ENCODE results near the gene MAPRE3.

Gene MAPRE3

GRCh38 chr2:27050281-27050995 is 80.0 kb downstream of the MAPRE3 start:
- peaks cover 20 to 22% of the 10 kb centered on the region in 2 experiments for H3K36me3 ChIP-seq (ENCODE audit: control insufficient read depth in 1 of 2, insufficient read depth in 2 of 2, low read depth in 1 of 2, low read length in 2 of 2)
- H3K9ac ChIP-seq (ENCODE audit: low read length): peak overlapping the region; percentile 89
- H3K18ac ChIP-seq (ENCODE audit: low read depth in 1 of 2, low read length in 2 of 2): peak overlapping the region; percentile 23 to 82
- H3K4me1 ChIP-seq (ENCODE audit: control insufficient read depth, insufficient read depth, low read depth, low read length): peaks cover 10% of the 10 kb centered on the region
- H2BK5ac ChIP-seq (ENCODE audit: low read depth, low read length, poor library complexity, severe bottlenecking): no peak overlapping the region
- peak overlapping the region; percentile 15 for H2AFZ ChIP-seq (ENCODE audit: low read depth, low read length)
- H3K4ac ChIP-seq (ENCODE audit: low read depth in 1 of 2, low read length in 2 of 2): no peak overlapping the region
- DNase-seq: peak; percentile 98
- H3K79me1 ChIP-seq (replicated peaks; ENCODE audit: low read length, poor library complexity, severe bottlenecking): peaks cover 16% of the 10 kb centered on the region
- no peak overlapping the region for H4K91ac ChIP-seq (ENCODE audit: low read length)
- no peak overlapping the region for H2BK12ac ChIP-seq (ENCODE audit: low read length in 2 of 2)
- H3K4me3 ChIP-seq (ENCODE audit: insufficient read depth in 1 of 2, low read depth in 1 of 2, low read length in 2 of 2): peak overlapping the region; percentile 70 to 89
- H2AK5ac ChIP-seq (ENCODE audit: low read length, severe bottlenecking): no peak overlapping the region
- no peak overlapping the region for H4K8ac ChIP-seq (ENCODE audit: low read length)
- peak overlapping the region; percentile 75 for H3K27ac ChIP-seq (ENCODE audit: low read length, poor library complexity, severe bottlenecking)
- no peak overlapping the region for H3K23ac ChIP-seq (ENCODE audit: low read length in 2 of 2)
- no peak overlapping the region for H2BK15ac ChIP-seq (ENCODE audit: low read depth, poor library complexity, severe bottlenecking)
- WGBS: under 1% methylated on average over 45 of the region's 48 CpGs
- H3K14ac ChIP-seq (ENCODE audit: low read length in 2 of 2): peak overlapping the region in 1 of 2 experiments; percentile 84
- no peak overlapping the region for H2BK120ac ChIP-seq (ENCODE audit: low read depth, low read length)
- H3K9me3 ChIP-seq (ENCODE audit: control insufficient read depth, low read length): no peaks in the 10 kb centered on the region
- H3K27me3 ChIP-seq (ENCODE audit: control insufficient read depth in 1 of 2, insufficient read depth in 1 of 2, low read length in 2 of 2): no peaks in the 10 kb centered on the region
- peak overlapping the region; percentile 85 for H3K4me2 ChIP-seq (ENCODE audit: low read length, poor library complexity, severe bottlenecking)

- Histone ChIP-seq H3K36me3 (ENCODE audit: control insufficient read depth in 1 of 2, insufficient read depth in 2 of 2, low read depth in 1 of 2, low read length in 2 of 2) (peaks cover 26 to 30% of the 10 kb centered on the region in 2 experiments), H2BK15ac (ENCODE audit: low read depth, poor library complexity, severe bottlenecking) (peak within 1 kb of the TSS; percentile 41), H3K4me2 (ENCODE audit: low read length, poor library complexity, severe bottlenecking) (peak within 1 kb of the TSS; percentile 94), H3K27ac (ENCODE audit: low read length, poor library complexity, severe bottlenecking) (peak within 1 kb of the TSS; percentile 90), H3K27me3 (ENCODE audit: control insufficient read depth in 1 of 2, insufficient read depth in 1 of 2, low read length in 2 of 2) (no peaks in the 10 kb centered on the region), H3K4ac (ENCODE audit: low read depth in 1 of 2, low read length in 2 of 2) (peak within 1 kb of the TSS; percentile 66 to 99), H3K4me1 (ENCODE audit: control insufficient read depth, insufficient read depth, low read depth, low read length) (peaks cover 10% of the 10 kb centered on the region), H3K9me3 (ENCODE audit: control insufficient read depth, low read length) (no peaks in the 10 kb centered on the region), H3K4me3 (ENCODE audit: insufficient read depth in 1 of 2, low read depth in 1 of 2, low read length in 2 of 2) (peak within 1 kb of the TSS; percentile 81 to 89), H2BK5ac (ENCODE audit: low read depth, low read length, poor library complexity, severe bottlenecking) (no peak within 1 kb of the TSS), H2AFZ (ENCODE audit: low read depth, low read length) (peak within 1 kb of the TSS; percentile 83), H3K14ac (ENCODE audit: low read length in 2 of 2) (peak within 1 kb of the TSS in 1 of 2 experiments; percentile 98), H4K91ac (ENCODE audit: low read length) (peak within 1 kb of the TSS; percentile 61), H2AK5ac (ENCODE audit: low read length, severe bottlenecking) (no peak within 1 kb of the TSS), H3K79me1 (replicated peaks; ENCODE audit: low read length, poor library complexity, severe bottlenecking) (peaks cover 18% of the 10 kb centered on the region), H3K23ac (ENCODE audit: low read length in 2 of 2) (peak within 1 kb of the TSS in 1 of 2 experiments; percentile 54), H4K8ac (ENCODE audit: low read length) (peak within 1 kb of the TSS; percentile 83), H2BK12ac (ENCODE audit: low read length in 2 of 2) (peak within 1 kb of the TSS in 1 of 2 experiments; percentile 58), H3K9ac (ENCODE audit: low read length) (peak within 1 kb of the TSS; percentile 89), H3K18ac (ENCODE audit: low read depth in 1 of 2, low read length in 2 of 2) (peak within 1 kb of the TSS; percentile 40 to 93), H2BK120ac (ENCODE audit: low read depth, low read length) (no peak within 1 kb of the TSS)
- peak; percentile 94 for DNase-seq
- WGBS: under 1% methylated on average over 55 of the region's 67 CpGs
These were observed 80.8 kb downstream of the MAPRE3 start, which contains the start of gene AGBL5 for GRCh38 chr2:27050996-27051901. Gene AGBL5, plus strand, starts transcription at chr2:27051668. Its CDS starts 1,291 bp downstream, at chr2:27052959.

DNA sequence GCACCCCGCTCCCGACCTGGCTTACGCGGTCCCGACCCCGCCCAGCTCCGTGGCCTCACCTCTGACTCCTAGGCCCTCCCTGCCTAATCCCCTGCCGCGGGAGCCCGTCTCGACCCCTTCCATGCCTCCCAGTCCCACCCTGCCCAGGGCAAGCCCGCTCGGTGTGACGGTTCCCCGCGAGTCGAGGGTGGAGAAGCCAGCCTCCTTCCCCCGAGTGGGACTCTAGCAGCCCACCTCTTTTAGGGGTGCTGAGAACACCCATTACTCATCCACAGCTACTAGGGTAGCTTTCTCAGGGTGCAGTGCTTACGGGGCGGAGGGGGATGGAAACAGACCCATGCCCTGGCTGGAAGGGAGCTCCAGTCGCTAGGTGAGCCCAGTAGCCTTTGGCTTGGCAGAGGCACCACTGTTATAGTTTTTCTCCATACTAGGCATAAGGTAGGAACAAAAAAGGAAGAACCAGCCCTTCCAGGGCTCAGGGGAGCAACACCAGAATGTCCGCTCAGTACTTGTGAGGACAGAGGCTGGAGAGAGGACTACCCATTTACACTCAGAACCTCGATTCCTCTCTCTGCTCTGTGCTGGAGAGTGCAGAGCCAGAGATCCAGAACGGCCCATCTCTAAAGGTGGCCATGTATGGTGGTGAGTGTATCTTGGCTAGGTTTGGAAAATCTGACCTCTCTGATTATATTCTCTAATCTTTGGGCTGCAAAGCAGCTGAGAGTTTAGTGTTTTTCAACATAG is 81.6 kb downstream of the MAPRE3 start:
- Histone ChIP-seq H2BK12ac (ENCODE audit: low read length in 2 of 2) (peak overlapping the region in 1 of 2 experiments; percentile 58), H3K79me1 (replicated peaks; ENCODE audit: low read length, poor library complexity, severe bottlenecking) (peaks cover 17% of the 10 kb centered on the region), H2BK5ac (ENCODE audit: low read depth, low read length, poor library complexity, severe bottlenecking) (no peak overlapping the region), H3K4me1 (ENCODE audit: control insufficient read depth, insufficient read depth, low read depth, low read length) (peaks cover 10% of the 10 kb centered on the region), H2BK120ac (ENCODE audit: low read depth, low read length) (no peak overlapping the region), H3K9me3 (ENCODE audit: control insufficient read depth, low read length) (no peaks in the 10 kb centered on the region), H3K36me3 (ENCODE audit: control insufficient read depth in 1 of 2, insufficient read depth in 2 of 2, low read depth in 1 of 2, low read length in 2 of 2) (peaks cover 30 to 37% of the 10 kb centered on the region in 2 experiments), H3K4me2 (ENCODE audit: low read length, poor library complexity, severe bottlenecking) (peak overlapping the region; percentile 94), H3K14ac (ENCODE audit: low read length in 2 of 2) (peak overlapping the region in 1 of 2 experiments; percentile 98), H2BK15ac (ENCODE audit: low read depth, poor library complexity, severe bottlenecking) (peak overlapping the region; percentile 41), H3K4ac (ENCODE audit: low read depth in 1 of 2, low read length in 2 of 2) (peak overlapping the region; percentile 66 to 99), H2AK5ac (ENCODE audit: low read length, severe bottlenecking) (no peak overlapping the region), H3K27me3 (ENCODE audit: control insufficient read depth in 1 of 2, insufficient read depth in 1 of 2, low read length in 2 of 2) (no peaks in the 10 kb centered on the region), H3K23ac (ENCODE audit: low read length in 2 of 2) (peak overlapping the region in 1 of 2 experiments; percentile 54), H3K27ac (ENCODE audit: low read length, poor library complexity, severe bottlenecking) (peak overlapping the region; percentile 24), H2AFZ (ENCODE audit: low read depth, low read length) (peak overlapping the region; percentile 83), H3K18ac (ENCODE audit: low read depth in 1 of 2, low read length in 2 of 2) (peak overlapping the region; percentile 4 to 93), H4K8ac (ENCODE audit: low read length) (peak overlapping the region; percentile 24), H4K91ac (ENCODE audit: low read length) (peak overlapping the region; percentile 12), H3K4me3 (ENCODE audit: insufficient read depth in 1 of 2, low read depth in 1 of 2, low read length in 2 of 2) (peak overlapping the region; percentile 81 to 89), H3K9ac (ENCODE audit: low read length) (peak overlapping the region; percentile 89)
- DNase-seq: peak; percentile 20
- WGBS: 5% methylated on average over 21 of the region's 24 CpGs

All from mesenchymal stem cell (in vitro differentiated cells and primary cell).